HCT116 (cell line): ENCODE data around the gene DLX2. TPM values are rescaled to one million over a fixed set of nuclear protein-coding genes. Genes with fewer than 3 reads are reported as not detected.

Source experiments
- ATAC-seq: fragments of 200-7000 bp; cut with Tn5 transposase; 2 replicates; pipeline ENCODE4 v1.9.1; 2020; ENCODE audit warnings: mild to moderate bottlenecking, moderate library complexity
- BruUV-seq: library from RNA; stranded (reverse); fragments of 400-500 nt; replicated peaks from 2 replicates; lab custom pipeline; 2021; lab: Mats Ljungman, UMichigan
- CTCF ChIA-PET: fragments of 300-600 bp; sonication (Branson Sonifier 250); formaldehyde crosslinking; loops from one replicate; lab custom pipeline; 2021; ENCODE audit warnings: antibody characterized with exemption; lab: Charles Lee
- POLR2A ChIA-PET: fragments of 300-600, 350-600 bp; sonication (Branson Sonifier 250); formaldehyde crosslinking; loops from one replicate; lab custom pipeline; 2021; ENCODE audit warnings: antibody characterized with exemption; lab: Charles Lee
- RAD21 ChIA-PET, 2 experiments: fragments of 300-600 bp; sonication (Branson Sonifier 250); formaldehyde crosslinking; loops; one replicate each; lab custom pipeline; 2023; ENCODE audit warnings: low total read pairs in 2 of 2; ENCODE audit not compliant: uncharacterized antibody in 2 of 2, unreplicated experiment in 2 of 2, low non-redundant PET in 1 of 2; lab: Charles Lee
- DNase-seq: peaks from one replicate; pipeline ENCODE4 v3.0.0-alpha.2; 2010; ENCODE audit warnings: low read depth, low spot score
- H2AFZ ChIP-seq: fragments of 200-600 bp; shearing (Covaris generic), sonication (generic); 2 replicates; pipeline ENCODE4 v1.6.1; 2017; ENCODE audit warnings: low read depth, mixed run types, mixed read lengths, antibody characterized with exemption, low read length; ENCODE audit not compliant: poor library complexity, severe bottlenecking
- H3K27ac ChIP-seq: 2 replicates; pipeline ENCODE4 v1.5.1; 2012; ENCODE audit warnings: low read depth, low read length
- H3K27me3 ChIP-seq: fragments of 200-600 bp; sonication (generic); 2 replicates; pipeline ENCODE4 v1.6.1; 2016; ENCODE audit warnings: mixed run types, low read length, mixed read lengths; ENCODE audit not compliant: insufficient read depth
- H3K36me3 ChIP-seq, 2 experiments: fragments of 200-500 bp in 1 of 2; fragments of 200-600 bp in 1 of 2; sonication (Bioruptor generic) in 1 of 2; sonication (generic) in 1 of 2; 2 replicates each; pipeline versions ENCODE4 v1.5.1 to v1.6.1; 2014 to 2016; ENCODE audit warnings: low read length in 2 of 2, inconsistent platforms in 1 of 2, mixed read lengths in 1 of 2, mixed run types in 1 of 2; ENCODE audit not compliant: insufficient read depth in 2 of 2, control insufficient read depth in 1 of 2
- H3K4me1 ChIP-seq, 2 experiments: fragments of 200-600 bp in 1 of 2; sonication (generic) in 1 of 2; 2 replicates each; pipeline versions ENCODE4 v1.5.1 to v1.6.1; 2012 to 2017; ENCODE audit warnings: low read length in 2 of 2, inconsistent platforms in 1 of 2, mild to moderate bottlenecking in 1 of 2, mixed read lengths in 1 of 2, mixed run types in 1 of 2, moderate library complexity in 1 of 2; ENCODE audit not compliant: insufficient read depth in 2 of 2, control insufficient read depth in 1 of 2
- H3K4me2 ChIP-seq: fragments of 200-600 bp; sonication (generic); 2 replicates; pipeline ENCODE4 v1.6.1; 2017; ENCODE audit warnings: mixed run types, low read length, mixed read lengths
- H3K4me3 ChIP-seq, 2 experiments: fragments of 200-600 bp in 1 of 2; sonication (generic) in 1 of 2; replicated peaks in 1 of 2; 2 replicates each; pipeline ENCODE4 v1.5.1; 2011 to 2016; ENCODE audit warnings: low read length in 2 of 2, control low read depth in 1 of 2, low read depth in 1 of 2, mild to moderate bottlenecking in 1 of 2, mixed read lengths in 1 of 2, mixed run types in 1 of 2
- H3K79me2 ChIP-seq: fragments of 200-600 bp; sonication (generic); 2 replicates; pipeline ENCODE4 v1.6.1; 2017; ENCODE audit warnings: mild to moderate bottlenecking, mixed run types, low read length, moderate library complexity, mixed read lengths; ENCODE audit not compliant: insufficient read depth
- H3K9ac ChIP-seq: fragments of 200-600 bp; sonication (generic); 2 replicates; pipeline ENCODE4 v1.6.1; 2016; ENCODE audit warnings: low read length, mixed read lengths
- H3K9me2 ChIP-seq: fragments of 200-600 bp; sonication (generic), shearing (Covaris generic); 2 replicates; pipeline ENCODE4 v1.6.1; 2017; ENCODE audit warnings: mixed run types, mild to moderate bottlenecking, moderate library complexity; ENCODE audit not compliant: insufficient read depth
- H3K9me3 ChIP-seq, 2 experiments: fragments of 200-500 bp in 1 of 2; fragments of 200-600 bp in 1 of 2; sonication (Bioruptor generic) in 1 of 2; sonication (generic) in 1 of 2; 2 replicates each; pipeline ENCODE4 v1.6.1; 2014 to 2017; ENCODE audit warnings: low read length in 2 of 2, mixed read lengths in 2 of 2, inconsistent platforms in 1 of 2, low read depth in 1 of 2, mild to moderate bottlenecking in 1 of 2, mixed run types in 1 of 2, moderate library complexity in 1 of 2; ENCODE audit not compliant: control insufficient read depth in 1 of 2, insufficient read depth in 1 of 2
- H4K20me1 ChIP-seq: fragments of 200-600 bp; sonication (generic), shearing (Covaris generic); 2 replicates; pipeline ENCODE4 v1.6.1; 2017; ENCODE audit warnings: mixed run types, mild to moderate bottlenecking, moderate library complexity; ENCODE audit not compliant: insufficient read depth
- CBX3 ChIP-seq: IDR thresholded peaks from 2 replicates; pipeline ENCODE4 v1.6.1; 2012; ENCODE audit warnings: low read depth
- CEBPB ChIP-seq: IDR thresholded peaks from 2 replicates; pipeline ENCODE4 v1.6.1; 2012; ENCODE audit warnings: low read depth
- EGR1 ChIP-seq: IDR thresholded peaks from 2 replicates; pipeline ENCODE4 v1.6.1; 2012; ENCODE audit warnings: low read depth
- FOSL1 ChIP-seq: IDR thresholded peaks from 2 replicates; pipeline ENCODE4 v1.6.1; 2012; ENCODE audit warnings: low read depth
- JUND ChIP-seq: IDR thresholded peaks from 2 replicates; pipeline ENCODE4 v1.6.1; 2012
- REST ChIP-seq: IDR thresholded peaks from 2 replicates; pipeline ENCODE4 v1.6.1; 2012; ENCODE audit warnings: low read depth
- SIN3A ChIP-seq: IDR thresholded peaks from 2 replicates; pipeline ENCODE4 v1.6.1; 2012; ENCODE audit warnings: low read depth
- SP1 ChIP-seq: IDR thresholded peaks from 2 replicates; pipeline ENCODE4 v1.6.1; 2012; ENCODE audit warnings: low read depth
- ZFX ChIP-seq: fragments of 450-650 bp; IDR thresholded peaks from 2 replicates; pipeline ENCODE4 v1.6.1; 2017
- intact Hi-C: fragments of 100-400 bp; cut with micrococcal nuclease; formaldehyde crosslinking; loops from 2 replicates; pipeline ENCODE4 v1.10.0; 2022
- total RNA-seq: library from RNA; stranded (reverse); gene quantifications from one replicate; pipeline ENCODE4 v1.2.1, GENCODE V29; 2021; ENCODE audit not compliant: unreplicated experiment
- TF ChIP-seq, protein P1 (sequence below): IDR thresholded peaks from 2 replicates; pipeline ENCODE4 v1.6.1; 2012
- TF ChIP-seq, protein P2 (sequence below): IDR thresholded peaks from 2 replicates; pipeline ENCODE4 v1.6.1; 2011; ENCODE audit warnings: mild to moderate bottlenecking, low read length, moderate library complexity; ENCODE audit not compliant: insufficient replicate concordance; ENCODE audit errors: extremely low read depth
- TF ChIP-seq, protein P3 (sequence below), 3 experiments: fragments of 200-600 bp in 1 of 3; sonication (generic) in 1 of 3; IDR thresholded peaks in 2 of 3; conservative IDR thresholded peaks in 1 of 3; 2 replicates each; pipeline ENCODE4 v1.5.1; 2012 to 2017; ENCODE audit warnings: low read depth in 2 of 3, low read length in 2 of 3, antibody characterized with exemption in 1 of 3, borderline replicate concordance in 1 of 3, control low read depth in 1 of 3, mild to moderate bottlenecking in 1 of 3, mixed read lengths in 1 of 3, mixed run types in 1 of 3, moderate library complexity in 1 of 3; ENCODE audit not compliant: insufficient read depth in 1 of 3
- TF ChIP-seq, protein P4 (sequence below): IDR thresholded peaks from 2 replicates; pipeline ENCODE4 v1.6.1; 2012

The DLX2 gene
- total RNA-seq, 1 experiment from 2014 or later = 3.7 TPM

DNA sequence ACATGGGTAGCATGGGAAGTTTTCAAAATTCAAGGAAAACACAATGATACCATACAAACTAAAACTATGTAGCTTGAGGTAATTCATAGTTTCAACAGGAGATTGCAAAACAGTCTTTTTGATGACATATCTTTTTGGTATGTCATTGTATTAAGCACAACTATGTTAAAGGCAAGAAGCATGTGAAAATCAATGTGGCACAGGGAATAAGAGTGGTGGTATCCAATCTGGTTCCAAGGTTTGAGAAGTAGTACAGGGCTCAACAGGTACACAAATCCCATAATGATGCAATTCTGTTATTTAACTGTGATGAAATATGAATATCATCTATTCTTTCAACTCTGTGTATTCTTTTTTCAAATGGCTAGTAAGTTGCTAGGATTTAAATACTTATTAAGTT is 16.4 kb upstream of the DLX2 start:
- CTCF ChIA-PET = interaction anchor here (2.5 kb wide), 1 partner anchor 8 kb away, joined by 8 read pairs; no protein-coding TSS in a partner anchor
- H3K4me1 ChIP-seq = peaks cover 12 to 28% of the 10 kb centered on the region in 2 experiments; a peak in 3 of 4 replicates
- intact Hi-C loops = no loop called here
- no peak overlapping the region for H3K9ac ChIP-seq
- no peak overlapping the region for H3K4me3 ChIP-seq
- TF ChIP-seq REST = no peak
- TF ChIP-seq, protein P1, sequence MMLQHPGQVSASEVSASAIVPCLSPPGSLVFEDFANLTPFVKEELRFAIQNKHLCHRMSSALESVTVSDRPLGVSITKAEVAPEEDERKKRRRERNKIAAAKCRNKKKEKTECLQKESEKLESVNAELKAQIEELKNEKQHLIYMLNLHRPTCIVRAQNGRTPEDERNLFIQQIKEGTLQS = 0 out of 2 replicates have a peak, but pooled peaks have one; percentile 44
- TF ChIP-seq, protein P2, sequence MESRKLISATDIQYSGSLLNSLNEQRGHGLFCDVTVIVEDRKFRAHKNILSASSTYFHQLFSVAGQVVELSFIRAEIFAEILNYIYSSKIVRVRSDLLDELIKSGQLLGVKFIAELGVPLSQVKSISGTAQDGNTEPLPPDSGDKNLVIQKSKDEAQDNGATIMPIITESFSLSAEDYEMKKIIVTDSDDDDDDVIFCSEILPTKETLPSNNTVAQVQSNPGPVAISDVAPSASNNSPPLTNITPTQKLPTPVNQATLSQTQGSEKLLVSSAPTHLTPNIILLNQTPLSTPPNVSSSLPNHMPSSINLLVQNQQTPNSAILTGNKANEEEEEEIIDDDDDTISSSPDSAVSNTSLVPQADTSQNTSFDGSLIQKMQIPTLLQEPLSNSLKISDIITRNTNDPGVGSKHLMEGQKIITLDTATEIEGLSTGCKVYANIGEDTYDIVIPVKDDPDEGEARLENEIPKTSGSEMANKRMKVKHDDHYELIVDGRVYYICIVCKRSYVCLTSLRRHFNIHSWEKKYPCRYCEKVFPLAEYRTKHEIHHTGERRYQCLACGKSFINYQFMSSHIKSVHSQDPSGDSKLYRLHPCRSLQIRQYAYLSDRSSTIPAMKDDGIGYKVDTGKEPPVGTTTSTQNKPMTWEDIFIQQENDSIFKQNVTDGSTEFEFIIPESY = no peak
- TF ChIP-seq SIN3A = no peak; the same call in 1 of the 2 replicates
- TF ChIP-seq, protein P3, sequence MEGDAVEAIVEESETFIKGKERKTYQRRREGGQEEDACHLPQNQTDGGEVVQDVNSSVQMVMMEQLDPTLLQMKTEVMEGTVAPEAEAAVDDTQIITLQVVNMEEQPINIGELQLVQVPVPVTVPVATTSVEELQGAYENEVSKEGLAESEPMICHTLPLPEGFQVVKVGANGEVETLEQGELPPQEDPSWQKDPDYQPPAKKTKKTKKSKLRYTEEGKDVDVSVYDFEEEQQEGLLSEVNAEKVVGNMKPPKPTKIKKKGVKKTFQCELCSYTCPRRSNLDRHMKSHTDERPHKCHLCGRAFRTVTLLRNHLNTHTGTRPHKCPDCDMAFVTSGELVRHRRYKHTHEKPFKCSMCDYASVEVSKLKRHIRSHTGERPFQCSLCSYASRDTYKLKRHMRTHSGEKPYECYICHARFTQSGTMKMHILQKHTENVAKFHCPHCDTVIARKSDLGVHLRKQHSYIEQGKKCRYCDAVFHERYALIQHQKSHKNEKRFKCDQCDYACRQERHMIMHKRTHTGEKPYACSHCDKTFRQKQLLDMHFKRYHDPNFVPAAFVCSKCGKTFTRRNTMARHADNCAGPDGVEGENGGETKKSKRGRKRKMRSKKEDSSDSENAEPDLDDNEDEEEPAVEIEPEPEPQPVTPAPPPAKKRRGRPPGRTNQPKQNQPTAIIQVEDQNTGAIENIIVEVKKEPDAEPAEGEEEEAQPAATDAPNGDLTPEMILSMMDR (IDR thresholded peaks at IDR 0.05 in 2 of 3, conservative IDR thresholded peaks at IDR 0.05 in 1 of 3; ENCODE audit: borderline replicate concordance in 1 of 3, insufficient read depth in 1 of 3, low read depth in 2 of 3, low read length in 2 of 3) = no peak
- peak; percentile 47; the same call in 1 of the 2 replicates for TF ChIP-seq CBX3
- TF ChIP-seq FOSL1 = peak; percentile 65
- peak; percentile 51 for TF ChIP-seq SP1
- peak; percentile 98 for TF ChIP-seq CEBPB
- TF ChIP-seq JUND = peak; percentile 66
- TF ChIP-seq EGR1 = 0 out of 2 replicates have a peak, but pooled peaks have one; percentile 17
- TF ChIP-seq, protein P4, sequence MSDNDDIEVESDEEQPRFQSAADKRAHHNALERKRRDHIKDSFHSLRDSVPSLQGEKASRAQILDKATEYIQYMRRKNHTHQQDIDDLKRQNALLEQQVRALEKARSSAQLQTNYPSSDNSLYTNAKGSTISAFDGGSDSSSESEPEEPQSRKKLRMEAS = 0 out of 2 replicates have a peak, but pooled peaks have one; percentile 33
- no peak for TF ChIP-seq ZFX
- peak overlapping the region; percentile 60 for H3K4me2 ChIP-seq
- no peaks in the 10 kb centered on the region for H3K79me2 ChIP-seq
- H3K27ac ChIP-seq = no peak overlapping the region
- no TSS peak for BruUV-seq
- no peaks in the 10 kb centered on the region for H3K9me2 ChIP-seq
- H3K27me3 ChIP-seq = no peaks in the 10 kb centered on the region
- H4K20me1 ChIP-seq = no peaks in the 10 kb centered on the region
- ATAC-seq (peak; percentile 38; the same call in 1 of the 2 replicates), DNase-seq (no peak)
- H3K9me3 ChIP-seq = no peaks in the 10 kb centered on the region
- peak overlapping the region; percentile 84 for H2AFZ ChIP-seq
- POLR2A ChIA-PET = interaction anchor here (0.6 kb wide), 1 partner anchor 510 kb away, joined by 3 read pairs; no protein-coding TSS in a partner anchor
- no peaks in the 10 kb centered on the region for H3K36me3 ChIP-seq
- RAD21 ChIA-PET = no interaction called here
